ENCODE measurements around the gene KLRF2. TPM values are rescaled to one million over a fixed set of nuclear protein-coding genes. Genes with fewer than 3 reads are reported as not detected.

The KLRF2 gene
- total RNA-seq, 1 experiment from 2014 or later, result not detected

- H3K9me3 ChIP-seq (ENCODE audit: insufficient read depth, low read depth), result peaks cover 19% of the 10 kb centered on the region
- H3K79me2 ChIP-seq (ENCODE audit: low read depth), result no peaks in the 10 kb centered on the region
- no peak for TF ChIP-seq EZH2 (IDR thresholded peaks at IDR 0.05; ENCODE audit: low read depth)
- TF ChIP-seq, protein P1, sequence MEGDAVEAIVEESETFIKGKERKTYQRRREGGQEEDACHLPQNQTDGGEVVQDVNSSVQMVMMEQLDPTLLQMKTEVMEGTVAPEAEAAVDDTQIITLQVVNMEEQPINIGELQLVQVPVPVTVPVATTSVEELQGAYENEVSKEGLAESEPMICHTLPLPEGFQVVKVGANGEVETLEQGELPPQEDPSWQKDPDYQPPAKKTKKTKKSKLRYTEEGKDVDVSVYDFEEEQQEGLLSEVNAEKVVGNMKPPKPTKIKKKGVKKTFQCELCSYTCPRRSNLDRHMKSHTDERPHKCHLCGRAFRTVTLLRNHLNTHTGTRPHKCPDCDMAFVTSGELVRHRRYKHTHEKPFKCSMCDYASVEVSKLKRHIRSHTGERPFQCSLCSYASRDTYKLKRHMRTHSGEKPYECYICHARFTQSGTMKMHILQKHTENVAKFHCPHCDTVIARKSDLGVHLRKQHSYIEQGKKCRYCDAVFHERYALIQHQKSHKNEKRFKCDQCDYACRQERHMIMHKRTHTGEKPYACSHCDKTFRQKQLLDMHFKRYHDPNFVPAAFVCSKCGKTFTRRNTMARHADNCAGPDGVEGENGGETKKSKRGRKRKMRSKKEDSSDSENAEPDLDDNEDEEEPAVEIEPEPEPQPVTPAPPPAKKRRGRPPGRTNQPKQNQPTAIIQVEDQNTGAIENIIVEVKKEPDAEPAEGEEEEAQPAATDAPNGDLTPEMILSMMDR (conservative IDR thresholded peaks at IDR 0.05), result no peak
- no peaks in the 10 kb centered on the region for H3K4me1 ChIP-seq (replicated peaks; ENCODE audit: insufficient read depth)
- H4K20me1 ChIP-seq (ENCODE audit: insufficient read depth), result no peaks in the 10 kb centered on the region
- BruUV-seq (replicated peaks), result no TSS peak
- DNase-seq, result no peak
- no peak overlapping the region for H3K27ac ChIP-seq
- POLR2A ChIA-PET (ENCODE audit: unreplicated experiment), result no interaction called here
- no peaks in the 10 kb centered on the region for H3K9me2 ChIP-seq (ENCODE audit: insufficient read depth)
- H3K4me3 ChIP-seq, result no peak overlapping the region
- no peak overlapping the region for H2AFZ ChIP-seq
- H3K36me3 ChIP-seq (ENCODE audit: low read depth), result no peaks in the 10 kb centered on the region
- H3F3A ChIP-seq (ENCODE audit: insufficient read depth, low read depth), result no peaks in the 10 kb centered on the region
- H3K27me3 ChIP-seq (ENCODE audit: insufficient read depth, low read depth), result no peaks in the 10 kb centered on the region
- CTCF ChIA-PET, result no interaction called here
- intact Hi-C loops (cut with micrococcal nuclease; ENCODE audit: unreplicated experiment), result no loop called here
- H3K4me2 ChIP-seq, result peak overlapping the region; percentile 27; the same call in 1 of the 2 replicates
Measured at GRCh38 chr12:9908350-9908749, 27.1 kb downstream of the KLRF2 start.

DNA sequence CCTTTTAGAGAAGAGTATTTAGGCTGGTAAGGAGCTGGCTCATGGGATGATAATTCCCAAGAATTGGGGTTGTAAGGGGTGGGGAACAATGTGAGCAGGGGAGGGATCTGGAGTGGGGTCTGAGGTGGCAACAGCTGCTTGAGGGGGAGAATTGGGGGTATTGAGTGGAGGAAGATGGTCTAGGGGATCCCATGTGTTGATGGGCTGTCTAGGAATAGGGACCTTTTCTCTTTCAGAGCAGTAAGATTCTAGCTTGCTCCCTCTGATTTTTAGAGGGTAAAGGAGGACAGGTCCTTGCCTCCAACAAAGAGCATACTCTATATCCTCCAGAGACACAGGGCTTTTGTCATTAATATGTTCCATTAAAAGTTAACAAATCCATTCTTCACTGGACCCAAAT lies 28.4 kb downstream of the KLRF2 start:
- Histone ChIP-seq H3K27ac (no peak overlapping the region), H2AFZ (no peak overlapping the region), H3K36me3 (ENCODE audit: low read depth) (no peaks in the 10 kb centered on the region), H3K9me3 (ENCODE audit: insufficient read depth, low read depth) (peaks cover 19% of the 10 kb centered on the region), H3K27me3 (ENCODE audit: insufficient read depth, low read depth) (no peaks in the 10 kb centered on the region), H3K4me1 (replicated peaks; ENCODE audit: insufficient read depth) (no peaks in the 10 kb centered on the region), H4K20me1 (ENCODE audit: insufficient read depth) (no peaks in the 10 kb centered on the region), H3K4me2 (no peak overlapping the region), H3K4me3 (no peak overlapping the region), H3K79me2 (ENCODE audit: low read depth) (no peaks in the 10 kb centered on the region), H3K9me2 (ENCODE audit: insufficient read depth) (no peaks in the 10 kb centered on the region), H3F3A (ENCODE audit: insufficient read depth, low read depth) (no peaks in the 10 kb centered on the region)
- TF ChIP-seq EZH2 (IDR thresholded peaks at IDR 0.05; ENCODE audit: low read depth), result no peak
- TF ChIP-seq, protein P1 (conservative IDR thresholded peaks at IDR 0.05), result no peak
- ChIA-PET POLR2A (ENCODE audit: unreplicated experiment) (no interaction called here), CTCF (no interaction called here)
- DNase-seq, result no peak
- intact Hi-C loops (cut with micrococcal nuclease; ENCODE audit: unreplicated experiment), result no loop called here
- no TSS peak for BruUV-seq (replicated peaks)

GRCh38 chr12:9910716-9911421 lies 29.6 kb downstream of the KLRF2 start:
- ChIA-PET CTCF (no interaction called here), POLR2A (ENCODE audit: unreplicated experiment) (no interaction called here)
- H3K4me3 ChIP-seq, result no peak overlapping the region
- H3K9me3 ChIP-seq (ENCODE audit: insufficient read depth, low read depth), result peaks cover 19% of the 10 kb centered on the region
- H3K9me2 ChIP-seq (ENCODE audit: insufficient read depth), result no peaks in the 10 kb centered on the region
- H3K79me2 ChIP-seq (ENCODE audit: low read depth), result no peaks in the 10 kb centered on the region
- no peaks in the 10 kb centered on the region for H4K20me1 ChIP-seq (ENCODE audit: insufficient read depth)
- BruUV-seq (replicated peaks), result no TSS peak
- no peaks in the 10 kb centered on the region for H3K27me3 ChIP-seq (ENCODE audit: insufficient read depth, low read depth)
- H3F3A ChIP-seq (ENCODE audit: insufficient read depth, low read depth), result no peaks in the 10 kb centered on the region
- H3K4me1 ChIP-seq (replicated peaks; ENCODE audit: insufficient read depth), result no peaks in the 10 kb centered on the region
- intact Hi-C loops (cut with micrococcal nuclease; ENCODE audit: unreplicated experiment), result no loop called here
- TF ChIP-seq EZH2 (IDR thresholded peaks at IDR 0.05; ENCODE audit: low read depth), result no peak
- TF ChIP-seq, protein P1 (conservative IDR thresholded peaks at IDR 0.05), result no peak
- no peak overlapping the region for H2AFZ ChIP-seq
- no peak overlapping the region for H3K4me2 ChIP-seq
- no peak for DNase-seq
- H3K36me3 ChIP-seq (ENCODE audit: low read depth), result no peaks in the 10 kb centered on the region
- no peak overlapping the region for H3K27ac ChIP-seq
